Endothelial cell of umbilical vein (primary cell): Measurements from ENCODE around the gene SLC39A11.

Experiments
- EZH2 ChIP-seq: IDR thresholded peaks from 2 replicates; pipeline ENCODE4 v1.6.1; 2012; ENCODE audit warnings: borderline replicate concordance, low read depth, mild to moderate bottlenecking, moderate library complexity, low read length, inconsistent platforms; ENCODE audit not compliant: severe bottlenecking
- GATA2 ChIP-seq: IDR thresholded peaks from 2 replicates; pipeline ENCODE4 v1.7.0; 2011; ENCODE audit warnings: low read depth, mild to moderate bottlenecking, moderate library complexity, mixed read lengths, low read length; ENCODE audit not compliant: insufficient read length, insufficient read depth
- JUN ChIP-seq: IDR thresholded peaks from 2 replicates; pipeline ENCODE4 v1.6.1; 2011; ENCODE audit warnings: borderline replicate concordance, low read depth; ENCODE audit not compliant: insufficient read length, insufficient read depth
- MYC ChIP-seq: IDR thresholded peaks from one replicate; pipeline ENCODE4 v1.6.1; 2011; ENCODE audit warnings: mild to moderate bottlenecking, low read depth, low read length
- POLR2A ChIP-seq: IDR thresholded peaks from 2 replicates; pipeline ENCODE4 v1.6.1; 2012; ENCODE audit warnings: low read depth, mild to moderate bottlenecking, control low read depth, low read length
- POLR2AphosphoS5 ChIP-seq: IDR thresholded peaks from 2 replicates; pipeline ENCODE4 v1.6.1; 2012; ENCODE audit warnings: low read depth, mild to moderate bottlenecking, control low read depth, low read length, moderate library complexity; ENCODE audit not compliant: insufficient read depth
- TF ChIP-seq, protein P1 (sequence below), 2 donors: IDR thresholded peaks; 1 replicate in 1 of 2; 2 replicates in 1 of 2; pipeline ENCODE4 v1.5.1; 2011; ENCODE audit warnings: low read length in 2 of 2, mild to moderate bottlenecking in 2 of 2, moderate library complexity in 2 of 2, control low read depth in 1 of 2, inconsistent platforms in 1 of 2, low read depth in 1 of 2; ENCODE audit not compliant: insufficient read depth in 1 of 2; ENCODE audit errors: extremely low read depth in 1 of 2
- TF ChIP-seq, protein P2 (sequence below): IDR thresholded peaks from 2 replicates; pipeline ENCODE4 v1.6.1; 2011; ENCODE audit not compliant: insufficient read depth, insufficient read length

DNA sequence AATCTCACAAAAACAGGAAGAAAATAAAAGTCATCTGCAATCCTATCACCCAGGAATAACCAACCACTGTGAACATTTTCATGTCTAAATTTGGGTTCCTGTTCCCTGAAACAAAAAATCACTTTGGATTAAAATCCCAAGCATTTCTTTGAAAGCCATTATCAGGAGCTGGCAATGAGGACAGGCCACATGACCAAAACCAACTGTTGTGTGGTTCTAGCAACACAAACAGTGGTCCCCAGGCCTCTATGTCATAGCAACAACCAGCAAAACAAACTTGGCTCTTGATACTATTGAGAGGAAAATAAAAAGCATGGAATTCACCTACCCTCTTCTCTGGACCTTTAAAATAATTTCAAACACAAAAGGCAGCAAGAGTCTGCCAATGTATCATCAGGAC, 252.5 kb downstream of the SLC39A11 start:
- TF ChIP-seq POLR2A (no peak), POLR2AphosphoS5 (no peak), GATA2 (no peak), EZH2 (no peak), MYC (no peak), JUN (no peak)
- TF ChIP-seq, protein P1, sequence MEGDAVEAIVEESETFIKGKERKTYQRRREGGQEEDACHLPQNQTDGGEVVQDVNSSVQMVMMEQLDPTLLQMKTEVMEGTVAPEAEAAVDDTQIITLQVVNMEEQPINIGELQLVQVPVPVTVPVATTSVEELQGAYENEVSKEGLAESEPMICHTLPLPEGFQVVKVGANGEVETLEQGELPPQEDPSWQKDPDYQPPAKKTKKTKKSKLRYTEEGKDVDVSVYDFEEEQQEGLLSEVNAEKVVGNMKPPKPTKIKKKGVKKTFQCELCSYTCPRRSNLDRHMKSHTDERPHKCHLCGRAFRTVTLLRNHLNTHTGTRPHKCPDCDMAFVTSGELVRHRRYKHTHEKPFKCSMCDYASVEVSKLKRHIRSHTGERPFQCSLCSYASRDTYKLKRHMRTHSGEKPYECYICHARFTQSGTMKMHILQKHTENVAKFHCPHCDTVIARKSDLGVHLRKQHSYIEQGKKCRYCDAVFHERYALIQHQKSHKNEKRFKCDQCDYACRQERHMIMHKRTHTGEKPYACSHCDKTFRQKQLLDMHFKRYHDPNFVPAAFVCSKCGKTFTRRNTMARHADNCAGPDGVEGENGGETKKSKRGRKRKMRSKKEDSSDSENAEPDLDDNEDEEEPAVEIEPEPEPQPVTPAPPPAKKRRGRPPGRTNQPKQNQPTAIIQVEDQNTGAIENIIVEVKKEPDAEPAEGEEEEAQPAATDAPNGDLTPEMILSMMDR (IDR thresholded peaks at IDR 0.05; ENCODE audit: extremely low read depth in 1 of 2, insufficient read depth in 1 of 2, low read depth in 1 of 2, low read length in 2 of 2), result no peak
- TF ChIP-seq, protein P2, sequence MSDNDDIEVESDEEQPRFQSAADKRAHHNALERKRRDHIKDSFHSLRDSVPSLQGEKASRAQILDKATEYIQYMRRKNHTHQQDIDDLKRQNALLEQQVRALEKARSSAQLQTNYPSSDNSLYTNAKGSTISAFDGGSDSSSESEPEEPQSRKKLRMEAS, result no peak
